Ascending aorta (tissue), 2 donors: ENCODE results near the gene OR2Z1. TPM values are rescaled to one million over a fixed set of nuclear protein-coding genes. Genes with fewer than 3 reads are reported as not detected.

ENCODE experiments used
- DNase-seq, 2 donors: peaks; one replicate each; pipeline ENCODE4 v3.0.0-alpha.2; 2019; ENCODE audit warnings: low spot score in 2 of 2
- H3K27ac ChIP-seq, 2 donors: fragments of 200-600 bp; sonication (generic); one replicate each; pipeline ENCODE4 v1.5.1; 2016 to 2017; ENCODE audit warnings: mild to moderate bottlenecking in 1 of 2
- H3K27me3 ChIP-seq: fragments of 200-600 bp; sonication (generic); one replicate; pipeline ENCODE4 v1.5.1; 2017
- H3K36me3 ChIP-seq, 2 donors: fragments of 200-600 bp; sonication (generic); one replicate each; pipeline ENCODE4 v1.5.1; 2016
- H3K4me1 ChIP-seq, 2 donors: fragments of 200-600 bp; sonication (generic); one replicate each; pipeline ENCODE4 v1.5.1; 2016 to 2017; ENCODE audit warnings: mild to moderate bottlenecking in 1 of 2
- H3K4me3 ChIP-seq, 2 donors: fragments of 200-600 bp; sonication (generic); one replicate each; pipeline ENCODE4 v1.5.1; 2016 to 2017; ENCODE audit warnings: mild to moderate bottlenecking in 1 of 2
- H3K9me3 ChIP-seq, 2 donors: fragments of 200-600 bp; sonication (generic); one replicate each; pipeline ENCODE4 v1.5.1; 2016
- CTCF ChIP-seq, 3 experiments: fragments of 200-600 bp in 2 of 3; fragments of 450-650 bp in 1 of 3; sonication (generic) in 2 of 3; IDR thresholded peaks; one replicate each; pipeline ENCODE4 v1.5.1; 2016 to 2019; ENCODE audit warnings: antibody characterized with exemption in 3 of 3, mild to moderate bottlenecking in 1 of 3, moderate library complexity in 1 of 3
- intact Hi-C: fragments of 100-400 bp; cut with DNase I; formaldehyde crosslinking; loops from one replicate; pipeline ENCODE4 v1.15.1; 2023
- total RNA-seq: library from RNA; depleted of rRNA; stranded (reverse); fragments of >200 nt; gene quantifications from one replicate; pipeline ENCODE4 v1.1.0, GENCODE V29; 2016

The OR2Z1 gene
- total RNA-seq, 1 donor from 2014 or later, result not detected

- no peaks in the 10 kb centered on the region for H3K4me1 ChIP-seq
- intact Hi-C loops, result no loop called here
- H3K9me3 ChIP-seq, result no peaks in the 10 kb centered on the region
- DNase-seq, result no peak
- no peaks in the 10 kb centered on the region for H3K27me3 ChIP-seq
- TF ChIP-seq CTCF (IDR thresholded peaks at IDR 0.05), result no peak
- no peak overlapping the region for H3K4me3 ChIP-seq
- H3K36me3 ChIP-seq, result no peaks in the 10 kb centered on the region
- no peak overlapping the region for H3K27ac ChIP-seq
Observed at GRCh38 chr19:8688930-8689329, 32.5 kb upstream of the OR2Z1 start.

- Histone ChIP-seq H3K4me3 (no peak overlapping the region), H3K4me1 (no peaks in the 10 kb centered on the region), H3K27me3 (no peaks in the 10 kb centered on the region), H3K36me3 (no peaks in the 10 kb centered on the region), H3K27ac (no peak overlapping the region), H3K9me3 (no peaks in the 10 kb centered on the region)
- no peak for DNase-seq
- TF ChIP-seq CTCF (IDR thresholded peaks at IDR 0.05), result no peak
- intact Hi-C loops, result no loop called here
Observed at GRCh38 chr19:8690753-8691539, 30.5 kb upstream of the OR2Z1 start.

- Histone ChIP-seq H3K27me3 (no peaks in the 10 kb centered on the region), H3K4me3 (no peak overlapping the region)
Observed at GRCh38 chr19:8695501-8695900, 25.9 kb upstream of the OR2Z1 start.

GRCh38 chr19:8695911-8696310 lies 25.5 kb upstream of the OR2Z1 start:
- H3K27me3 ChIP-seq, result no peaks in the 10 kb centered on the region
- H3K4me1 ChIP-seq, result no peaks in the 10 kb centered on the region
- intact Hi-C loops, result loop anchor here (2.0 kb wide), 1 partner anchor 41 kb away; no protein-coding TSS in a partner anchor
- no peak for TF ChIP-seq CTCF (IDR thresholded peaks at IDR 0.05)
- H3K36me3 ChIP-seq, result no peaks in the 10 kb centered on the region
- DNase-seq, result no peak
- H3K27ac ChIP-seq, result no peak overlapping the region
- H3K4me3 ChIP-seq, result no peak overlapping the region
- no peaks in the 10 kb centered on the region for H3K9me3 ChIP-seq

More at GRCh38 chr19:8695501-8695900, 25.9 kb upstream of the OR2Z1 start:
- Histone ChIP-seq H3K4me1 (no peaks in the 10 kb centered on the region), H3K9me3 (no peaks in the 10 kb centered on the region), H3K27ac (no peak overlapping the region), H3K36me3 (no peaks in the 10 kb centered on the region)
- intact Hi-C loops, result loop anchor here (2.0 kb wide), 1 partner anchor 41 kb away; no protein-coding TSS in a partner anchor
- no peak for DNase-seq
- TF ChIP-seq CTCF (IDR thresholded peaks at IDR 0.05), result no peak

- no peaks in the 10 kb centered on the region for H3K36me3 ChIP-seq
- no peaks in the 10 kb centered on the region for H3K9me3 ChIP-seq
- no peaks in the 10 kb centered on the region for H3K27me3 ChIP-seq
- no peak overlapping the region for H3K4me3 ChIP-seq
- no peak for DNase-seq
- H3K4me1 ChIP-seq, result no peaks in the 10 kb centered on the region
- TF ChIP-seq CTCF (IDR thresholded peaks at IDR 0.05), result no peak
- intact Hi-C loops, result no loop called here
- no peak overlapping the region for H3K27ac ChIP-seq
Observed at GRCh38 chr19:8696993-8697392, 24.4 kb upstream of the OR2Z1 start.
